CD4-positive, alpha-beta T cell treated with Interleukin-4 for 4 hours (primary cell): ENCODE measurements around the gene OPRD1.
A peak's percentile ranks its signal among the peaks of the same experiment; 100 is the strongest.
"Not testable (repeated sequence)": the region's sequence is repeated elsewhere in the genome, so short reads cannot be mapped to it uniquely, and the experiment has no call there.

Experiments
- DNase-seq: peaks from one replicate; pipeline ENCODE4 v3.0.0-alpha.2; 2020

Gene OPRD1

GRCh38 chr1:28811766-28812668 lies at the start of gene OPRD1:
TSS of gene OPRD1 (plus strand) at chr1:28812170. CDS start at chr1:28812384, 214 bp downstream.
- no peak for DNase-seq

GRCh38 chr1:28766532-28767183 lies 45.3 kb upstream of the OPRD1 start:
- DNase-seq = no peak

GRCh38 chr1:28770601-28771165 lies 41.3 kb upstream of the OPRD1 start:
- DNase-seq = no peak

DNA sequence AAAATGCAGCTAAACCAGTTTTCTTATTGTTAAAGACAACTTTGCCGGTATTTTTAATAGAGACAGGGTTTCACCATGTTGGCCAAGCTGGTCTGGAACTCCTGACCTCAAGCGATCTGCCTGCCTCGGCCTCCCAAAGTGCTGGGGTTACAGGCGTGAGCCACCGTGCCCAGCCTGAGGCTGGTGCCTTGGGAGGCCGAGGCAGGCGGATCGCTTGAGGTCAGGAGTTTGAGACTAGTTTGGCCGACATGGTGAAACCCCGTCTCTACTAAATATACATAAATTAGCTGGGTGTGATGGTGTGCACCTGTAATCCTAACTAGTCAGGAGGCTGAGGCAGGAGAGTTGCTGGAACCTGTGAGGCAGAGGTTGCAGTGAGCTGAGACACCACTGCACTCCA lies 40.0 kb upstream of the OPRD1 start:
- not testable (repeated sequence) for DNase-seq

DNA sequence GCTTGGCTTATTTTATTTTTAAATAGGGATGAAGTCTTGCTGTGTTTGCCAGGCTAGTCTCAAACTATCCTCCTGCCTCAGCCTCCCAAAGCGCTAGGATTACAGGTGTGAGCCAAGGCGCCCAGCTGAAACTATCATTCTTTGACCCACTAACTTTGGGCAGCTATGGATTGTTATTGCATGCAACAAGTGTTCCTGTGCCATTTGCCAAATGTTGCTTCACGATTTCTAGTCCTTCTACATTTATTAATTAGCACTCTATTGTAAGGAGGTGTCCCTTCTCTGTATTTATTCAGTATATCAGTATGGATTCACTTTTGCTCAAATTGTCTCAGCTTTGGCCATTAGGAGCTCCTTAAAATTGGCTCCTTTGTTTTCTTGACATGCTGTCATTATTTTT lies 38.9 kb upstream of the OPRD1 start:
- DNase-seq = no peak

DNA sequence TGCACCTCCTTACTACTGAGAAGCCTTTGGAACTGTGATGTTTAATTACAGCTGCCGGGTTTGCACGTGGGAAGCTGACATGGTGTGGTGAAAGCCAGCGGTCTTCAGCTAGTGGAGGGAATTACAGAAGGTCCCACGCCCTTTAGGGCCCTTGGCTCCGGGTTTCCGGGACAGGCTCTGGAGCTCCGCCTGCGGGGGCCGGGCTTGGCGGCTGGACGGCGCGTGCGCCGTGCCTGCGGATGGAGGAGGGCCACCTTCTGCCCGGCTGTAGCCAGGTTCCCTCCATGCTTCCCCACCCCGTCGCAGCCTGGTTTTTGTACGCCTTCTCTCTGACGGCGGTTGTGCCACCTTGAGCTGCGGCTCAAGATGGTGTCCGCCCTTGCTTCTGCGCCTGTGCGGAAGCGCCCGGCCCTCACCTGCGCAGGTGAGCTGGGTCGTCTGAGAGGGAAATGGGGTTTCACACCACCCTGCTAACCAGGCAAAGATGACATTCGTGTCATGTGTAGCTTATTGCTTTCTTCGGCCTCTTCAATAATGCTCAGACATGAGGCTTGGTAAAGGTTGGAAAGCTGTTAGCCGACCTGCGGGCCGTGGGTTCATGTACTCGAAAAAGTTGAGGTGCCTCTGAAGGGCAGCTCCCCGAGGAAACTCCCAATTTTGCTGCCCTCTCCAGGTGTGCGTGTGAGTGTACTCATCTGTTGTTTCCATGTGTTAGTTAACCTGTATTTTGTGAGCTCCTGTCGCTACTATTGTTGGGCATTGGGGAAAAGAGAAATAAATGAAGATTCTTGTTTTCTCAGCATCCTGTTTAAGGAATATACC lies 36.6 kb upstream of the OPRD1 start:
- DNase-seq = peak; percentile 69

DNA sequence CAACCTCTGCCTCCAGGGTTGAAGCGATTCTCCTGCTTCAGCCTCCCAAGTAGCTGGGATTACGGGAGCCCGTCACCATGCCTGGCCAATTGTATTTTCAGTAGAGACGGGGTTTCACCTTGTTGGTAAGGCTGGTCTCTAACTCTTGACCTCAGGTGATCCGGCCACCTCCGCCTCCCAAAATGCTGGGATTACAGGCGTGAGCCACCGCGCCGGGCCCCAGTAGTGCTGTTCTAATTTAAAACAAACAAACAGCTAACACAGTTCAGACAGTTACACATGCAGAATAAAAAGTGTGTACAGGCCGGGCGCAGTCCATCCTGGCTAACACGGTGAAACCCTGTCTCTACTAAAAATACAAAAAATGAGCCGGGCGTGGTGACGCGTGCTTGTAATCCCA lies 35.6 kb upstream of the OPRD1 start:
- DNase-seq = no peak

DNA sequence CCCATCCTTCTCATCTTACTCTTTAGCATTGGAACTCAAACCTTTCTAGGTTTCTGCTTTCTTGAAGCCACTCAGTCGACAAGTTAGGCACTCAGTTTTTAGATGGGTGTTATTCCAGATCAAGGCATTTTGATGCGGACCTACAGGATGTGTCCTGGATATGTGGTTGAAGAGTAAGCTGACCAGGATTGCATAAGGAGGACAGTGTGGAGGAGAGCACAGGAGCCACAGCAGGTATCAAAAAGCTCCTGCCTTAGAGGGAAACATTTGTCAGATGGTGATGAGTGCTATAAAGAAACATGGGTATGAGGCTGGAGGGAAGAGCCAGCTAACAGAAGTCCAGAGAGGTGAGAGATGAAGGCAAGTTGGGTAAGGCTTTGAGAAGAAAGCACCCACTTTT lies 33.9 kb upstream of the OPRD1 start:
- no peak for DNase-seq

DNA sequence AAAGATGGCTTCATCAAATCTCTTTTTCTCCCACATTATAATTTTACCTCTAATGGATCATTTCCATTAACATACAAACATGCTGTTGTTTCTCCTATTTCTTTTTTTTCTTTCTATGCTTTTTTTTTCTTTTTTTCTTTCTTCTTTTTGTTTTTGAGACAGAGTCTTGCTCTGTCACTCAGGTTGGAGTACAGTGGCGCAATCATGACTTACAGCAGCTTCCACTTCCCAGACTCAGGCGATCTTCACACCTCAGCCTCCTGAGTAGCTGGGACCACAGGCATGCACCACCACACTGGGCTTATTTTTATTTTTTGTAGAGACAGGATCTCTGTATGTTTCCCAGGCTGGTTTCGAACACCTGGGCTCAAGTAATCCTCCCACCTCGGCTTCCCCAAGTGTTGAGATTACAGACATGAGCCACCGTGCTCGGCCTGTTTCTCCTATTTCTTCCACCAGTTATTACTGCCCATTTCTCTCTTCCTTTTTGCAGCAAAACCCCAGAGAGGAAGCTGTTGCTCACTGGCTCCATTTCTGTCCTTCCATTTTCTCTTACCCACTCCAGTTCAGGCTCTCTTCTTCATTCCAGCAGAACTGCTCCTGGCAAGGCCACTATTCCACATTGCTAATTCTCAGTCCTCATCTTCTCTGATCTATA lies 32.1 kb upstream of the OPRD1 start:
- DNase-seq = no peak

DNA sequence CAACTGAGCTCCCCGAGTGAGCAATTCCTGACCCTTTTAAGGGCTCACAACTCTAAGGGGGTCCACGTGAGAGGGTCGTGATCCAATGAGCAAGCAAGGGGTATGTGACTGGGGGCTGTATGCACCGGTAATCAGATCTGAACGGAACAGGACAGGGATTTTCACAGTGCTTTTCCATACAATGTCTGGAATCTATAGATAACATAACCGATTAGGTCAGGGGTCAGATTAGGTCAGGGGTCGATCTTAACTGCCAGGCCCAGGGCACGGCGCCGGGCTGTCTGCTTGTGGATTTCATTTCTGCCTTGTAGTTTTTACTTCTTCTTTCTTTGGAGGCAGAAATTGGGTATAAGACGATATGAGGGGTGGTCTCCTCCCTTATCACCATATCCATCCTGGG lies 30.7 kb upstream of the OPRD1 start:
- DNase-seq = no peak

- no peak for DNase-seq
Measured at GRCh38 chr1:28782011-28782410, 30.0 kb upstream of the OPRD1 start.

DNA sequence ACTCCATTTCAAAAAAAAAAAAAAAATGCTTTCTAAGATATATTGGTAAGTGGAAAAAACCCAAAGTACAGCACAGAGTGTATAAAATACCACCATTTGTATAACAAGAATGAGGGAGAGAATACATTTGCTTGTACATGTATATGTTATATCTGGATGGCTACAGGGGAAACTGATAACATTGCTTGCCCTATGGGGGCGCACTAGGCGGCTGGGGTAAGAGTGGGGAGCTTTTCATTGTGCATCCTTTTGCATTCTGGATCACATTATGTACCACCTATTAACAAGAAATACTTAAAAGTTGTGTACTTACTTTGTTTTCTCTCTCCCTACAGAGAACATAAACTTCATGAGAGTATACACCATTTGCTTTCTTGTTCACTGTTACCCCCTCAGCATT lies 28.6 kb upstream of the OPRD1 start:
- no peak for DNase-seq

GRCh38 chr1:28789412-28789811 lies 22.6 kb upstream of the OPRD1 start:
- DNase-seq = no peak

DNA sequence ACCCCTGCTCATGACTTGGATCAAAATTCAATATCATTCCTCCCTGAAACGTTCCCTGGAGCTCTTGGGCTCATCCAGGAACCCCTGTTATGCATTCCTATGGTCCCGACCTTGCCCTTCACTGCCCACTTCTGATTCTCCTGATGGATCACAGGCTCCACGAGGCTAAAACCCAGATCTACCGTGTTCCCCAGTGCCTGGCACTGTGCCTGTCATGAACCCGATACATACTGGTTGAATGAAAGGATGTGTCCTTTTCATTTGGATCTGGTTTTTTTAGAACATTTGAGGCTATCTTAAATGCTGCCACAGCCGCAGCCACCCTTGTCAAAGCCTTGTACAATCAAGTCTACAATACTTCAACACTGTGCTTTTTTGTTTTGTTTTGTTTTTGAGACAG lies 22.2 kb upstream of the OPRD1 start:
- DNase-seq = no peak

- DNase-seq = no peak
Measured at GRCh38 chr1:28790377-28791035, 21.5 kb upstream of the OPRD1 start.

DNA sequence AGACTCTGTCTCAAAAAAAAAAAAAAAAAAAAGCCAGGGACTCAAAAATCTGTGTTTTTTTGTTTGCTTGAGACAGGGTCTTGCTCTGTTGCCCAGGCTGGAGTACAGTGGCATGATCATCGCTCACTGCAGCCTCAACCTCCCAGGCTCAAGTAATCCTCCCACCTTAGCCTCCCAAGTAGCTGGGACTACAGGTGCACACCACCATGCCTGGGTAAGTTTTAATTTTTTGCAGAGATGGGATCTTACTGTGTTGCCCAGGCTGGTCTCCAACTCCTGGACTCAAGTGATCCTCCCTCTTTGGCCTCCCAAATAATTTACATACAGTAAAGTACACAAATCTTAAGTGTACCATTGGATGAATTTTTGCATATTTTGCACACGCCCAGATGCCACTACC lies 20.0 kb upstream of the OPRD1 start:
- DNase-seq = not testable (repeated sequence)

DNA sequence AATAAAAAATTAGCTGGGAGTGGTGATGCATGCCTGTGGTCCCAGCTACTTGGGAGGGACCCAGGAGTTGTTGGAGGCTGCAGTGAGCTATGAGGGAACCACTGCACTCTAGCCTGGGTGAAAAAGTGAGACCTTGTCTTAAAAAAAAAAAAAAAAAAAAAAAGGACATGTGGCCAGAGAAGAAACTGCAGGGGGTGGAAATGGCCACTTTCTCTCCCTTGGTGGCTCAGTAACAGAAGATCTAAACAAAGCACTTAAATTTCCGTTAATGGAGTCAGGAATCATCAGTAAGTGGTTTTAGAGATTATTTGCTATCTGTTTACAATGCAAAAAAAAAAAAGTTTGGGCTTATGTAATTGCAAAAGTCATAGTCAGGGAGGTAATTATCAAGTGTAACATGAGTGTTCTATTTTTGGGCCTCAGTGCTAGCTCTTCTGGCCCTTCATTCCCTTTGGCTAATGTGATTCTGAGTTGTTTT lies 19.3 kb upstream of the OPRD1 start:
- no peak for DNase-seq

DNA sequence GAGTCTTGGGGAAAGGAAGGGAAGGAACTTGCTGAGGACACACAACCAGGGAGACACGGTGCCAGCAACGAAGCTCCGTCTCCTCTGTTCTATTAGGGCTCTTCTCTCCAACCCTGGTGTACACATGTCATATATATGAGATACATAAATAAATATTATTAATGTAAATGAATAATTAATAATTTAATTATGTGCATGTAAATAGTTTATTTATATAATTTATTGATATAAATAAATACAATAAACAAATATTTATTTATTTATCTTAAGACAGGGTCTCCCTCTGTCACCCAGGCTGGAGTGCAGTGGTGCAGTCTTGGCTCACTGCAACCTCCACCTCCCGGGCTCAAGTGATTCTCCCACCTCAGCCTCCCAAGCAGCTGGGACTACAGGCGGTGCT lies 17.4 kb upstream of the OPRD1 start:
- not testable (repeated sequence) for DNase-seq

DNA sequence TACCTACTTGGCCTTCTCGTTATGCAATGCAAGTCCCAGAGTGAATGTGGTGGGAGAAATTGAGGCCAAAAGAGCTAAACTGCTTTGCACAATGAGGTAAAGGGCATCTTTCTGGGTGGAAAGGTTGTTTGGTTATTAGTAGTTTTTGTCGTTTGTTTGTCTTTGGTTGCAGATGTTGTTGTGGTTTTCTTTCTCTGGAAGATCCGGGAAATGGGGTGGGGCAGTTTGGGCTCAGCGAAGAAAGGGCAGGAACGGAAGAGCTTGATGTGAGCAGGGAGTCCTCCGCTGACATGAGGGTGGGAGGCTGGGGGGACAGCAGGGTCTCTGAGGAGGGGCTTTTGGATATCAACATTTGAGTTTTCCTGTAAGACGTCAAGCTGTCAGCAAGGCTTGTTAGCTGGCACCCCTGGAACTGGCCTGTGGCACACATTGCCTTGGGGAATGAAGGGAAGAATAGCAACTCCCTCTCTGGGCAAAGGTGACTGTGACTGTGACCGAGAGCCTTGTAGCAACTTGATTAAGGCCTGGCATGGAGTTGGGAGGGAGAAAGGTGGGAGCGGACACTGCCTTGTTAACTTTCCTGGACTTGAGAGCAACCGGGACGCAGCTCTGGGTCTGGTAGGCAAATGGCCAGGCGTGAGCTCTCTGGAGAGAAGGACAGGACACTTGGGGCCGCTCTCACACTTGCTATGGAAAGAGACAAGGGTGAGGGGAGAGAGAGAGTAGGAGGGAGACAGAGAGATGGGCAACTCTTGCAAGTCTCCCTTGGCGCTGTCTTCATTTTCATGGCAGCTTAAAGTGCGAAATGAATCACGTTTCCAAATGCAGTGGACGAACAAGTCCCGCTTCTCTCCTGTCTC lies 15.4 kb upstream of the OPRD1 start:
- no peak for DNase-seq

DNA sequence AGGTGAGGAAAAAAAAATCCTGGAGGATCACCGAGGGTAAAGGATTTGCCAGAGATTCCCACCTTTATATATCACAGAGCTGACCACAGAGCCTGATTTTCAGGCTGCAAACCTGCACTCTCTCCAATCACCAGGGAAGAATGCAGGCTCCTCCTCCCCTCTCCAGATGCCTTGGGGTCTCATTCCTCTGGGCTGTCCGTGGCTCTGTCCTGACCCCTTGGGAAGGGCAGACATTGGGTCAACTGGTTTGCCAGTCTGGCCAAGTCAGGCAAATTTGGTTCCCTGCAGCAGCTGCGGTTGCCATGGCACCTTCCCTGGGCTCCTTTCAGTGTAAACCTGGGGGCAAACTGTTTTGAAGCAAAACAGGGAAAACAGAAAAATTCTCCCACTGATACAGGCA lies 11.6 kb upstream of the OPRD1 start:
- no peak for DNase-seq

DNA sequence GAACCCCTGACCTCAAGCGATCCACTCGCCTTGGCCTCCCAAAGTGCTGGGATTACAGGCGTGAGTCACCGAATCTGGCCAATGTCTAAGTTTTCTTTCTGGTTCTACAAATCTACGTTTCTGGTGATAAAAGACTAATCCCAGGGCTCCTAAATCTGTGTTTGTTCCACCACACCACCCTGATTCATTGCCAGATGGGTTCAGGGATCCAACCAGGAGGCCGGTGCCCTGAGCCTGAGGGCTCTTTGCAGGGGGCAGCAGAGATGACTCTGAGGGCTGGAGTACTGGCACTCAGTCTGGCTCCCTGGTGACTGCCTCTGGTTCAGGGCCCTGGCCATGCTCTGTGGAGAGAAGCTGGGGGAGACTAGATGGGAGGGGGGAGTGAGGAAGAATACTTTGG lies 10.5 kb upstream of the OPRD1 start:
- DNase-seq = no peak
